AG08396 (cell line): Measurements from ENCODE around the gene NPPC.
"Not testable (repeated sequence)": the region's sequence is repeated elsewhere in the genome, so short reads cannot be mapped to it uniquely, and the experiment has no call there.

Source experiments
- DNase-seq: peaks from one replicate; pipeline ENCODE4 v3.0.0; 2012; ENCODE audit warnings: low spot score, mixed read lengths

NPPC gene

GRCh38 chr2:231926180-231926741 is at the start of gene NPPC:
TSS of gene NPPC (minus strand) at chr2:231926396. CDS start at chr2:231926249, 147 bp downstream.
- peak; percentile 53 for DNase-seq

- DNase-seq: no peak
These were observed 48.8 kb upstream of the NPPC start for GRCh38 chr2:231975001-231975400.

- no peak for DNase-seq
These were observed 44.3 kb upstream of the NPPC start for GRCh38 chr2:231970461-231970860.

GRCh38 chr2:231968820-231969219 is 42.6 kb upstream of the NPPC start:
- DNase-seq: no peak

- DNase-seq: no peak
These were observed 40.7 kb upstream of the NPPC start for GRCh38 chr2:231966886-231967285.

- DNase-seq: no peak
These were observed 38.9 kb upstream of the NPPC start for GRCh38 chr2:231965102-231965501.

- DNase-seq: peak; percentile 93
These were observed 35.4 kb upstream of the NPPC start, which contains the start of gene DIS3L2 for GRCh38 chr2:231961349-231962166. TSS of gene DIS3L2 (plus strand) at chr2:231961713. CDS start at chr2:232014928, 53,215 bp downstream.

- no peak for DNase-seq
These were observed 34.7 kb upstream of the NPPC start for GRCh38 chr2:231960810-231961348.

- DNase-seq: no peak
These were observed 31.9 kb upstream of the NPPC start for GRCh38 chr2:231957913-231958763.

GRCh38 chr2:231955758-231956472 is 29.7 kb upstream of the NPPC start:
- no peak for DNase-seq

GRCh38 chr2:231951452-231952035 is 25.3 kb upstream of the NPPC start:
- DNase-seq: no peak

- DNase-seq: no peak
These were observed 21.5 kb upstream of the NPPC start for GRCh38 chr2:231947694-231948093.

GRCh38 chr2:231947112-231947511 is 20.9 kb upstream of the NPPC start:
- DNase-seq: not testable (repeated sequence)

GRCh38 chr2:231946241-231946814 is 20.1 kb upstream of the NPPC start:
- DNase-seq: no peak

GRCh38 chr2:231942180-231942579 is 16.0 kb upstream of the NPPC start:
- no peak for DNase-seq

GRCh38 chr2:231941673-231942072 is 15.5 kb upstream of the NPPC start:
- no peak for DNase-seq

- no peak for DNase-seq
These were observed 14.6 kb upstream of the NPPC start for GRCh38 chr2:231940795-231941194.

- DNase-seq: no peak
These were observed 12.8 kb upstream of the NPPC start for GRCh38 chr2:231939022-231939421.

GRCh38 chr2:231937057-231937456 is 10.9 kb upstream of the NPPC start:
- no peak for DNase-seq

- DNase-seq: no peak
These were observed 10.3 kb upstream of the NPPC start for GRCh38 chr2:231936491-231936890.

GRCh38 chr2:231935815-231936214 is 9.6 kb upstream of the NPPC start:
- DNase-seq: no peak
